ENCODE results near the gene MYOD1. TPM values are rescaled to one million over a fixed set of nuclear protein-coding genes. Genes with fewer than 3 reads are reported as not detected.

MYOD1 gene
- total and polyA plus RNA-seq, 9 of the 15 experiments (the other 6 are each of a cell fraction or from before 2014, with no cell fraction given), result not detected

GRCh38 chr11:17725174-17725573, 5.8 kb downstream of the MYOD1 start:
- no peak overlapping the region for H3K9ac ChIP-seq (ENCODE audit: insufficient read depth in 1 of 2, low read depth in 2 of 2, low read length in 2 of 2)
- no peak overlapping the region for H3K27ac ChIP-seq (ENCODE audit: extremely low read depth, low read depth, low read length)
- no peak for DNase-seq (ENCODE audit: extremely low read depth in 1 of 4, low spot score in 3 of 4)
- H3K9me3 ChIP-seq (replicated peaks; ENCODE audit: control insufficient read depth, insufficient read depth, low read depth, low read length), result no peaks in the 10 kb centered on the region
- no peaks in the 10 kb centered on the region for H3K79me2 ChIP-seq (ENCODE audit: control insufficient read depth, insufficient read depth, low read length)
- peaks cover 0 to 23% of the 10 kb centered on the region in 2 experiments; a peak in 2 of 5 replicates for H3K27me3 ChIP-seq (ENCODE audit: control insufficient read depth in 2 of 2, insufficient read depth in 2 of 2, low read length in 2 of 2)
- BruUV-seq (replicated peaks), result no TSS peak
- H3K36me3 ChIP-seq (ENCODE audit: control insufficient read depth, insufficient read depth, low read length), result no peaks in the 10 kb centered on the region
- H4K20me1 ChIP-seq (replicated peaks; ENCODE audit: control insufficient read depth, insufficient read depth, low read length), result no peaks in the 10 kb centered on the region
- H2AFZ ChIP-seq (ENCODE audit: low read depth, low read length), result no peak overlapping the region
- H3K4me2 ChIP-seq (ENCODE audit: insufficient read depth, low read length), result no peak overlapping the region
- H3K9me1 ChIP-seq (ENCODE audit: control insufficient read depth, insufficient read depth, low read length), result no peaks in the 10 kb centered on the region
- whole genome bisulfite sequencing (ENCODE audit: insufficient coverage, low coverage, missing lambda C conversion rate), result 0% methylated on average over 2 of the region's 2 CpGs
- CTCF ChIA-PET (ENCODE audit: low intra/inter-chr PET ratio), result no interaction called here
- H3K4me1 ChIP-seq (replicated peaks in 1 of 2; ENCODE audit: control insufficient read depth in 2 of 2, insufficient read depth in 2 of 2, low read length in 2 of 2), result peaks cover 0 to 10% of the 10 kb centered on the region in 2 experiments; a peak in 2 of 5 replicates
- no peak overlapping the region for H3K4me3 ChIP-seq
- intact Hi-C loops (cut with micrococcal nuclease) (no loop called here), in situ Hi-C loops (cut with MboI) (loop anchor here (10.0 kb wide), 1 partner anchor 120 kb away; no protein-coding TSS in a partner anchor)
- no peak for ATAC-seq
- no peak for FAIRE-seq
- POLR2A ChIA-PET, result no interaction called here
- TF ChIP-seq SAFB2 (IDR thresholded peaks at IDR 0.05; ENCODE audit: borderline replicate concordance, low read depth, low read length, severe bottlenecking), result no peak
- TF ChIP-seq ATF6 (CRISPR knock-in tag; IDR thresholded peaks at IDR 0.05), result no peak
- no peak for TF ChIP-seq YBX1 (IDR thresholded peaks at IDR 0.05)
- no peak for TF ChIP-seq KDM4B (IDR thresholded peaks at IDR 0.05; ENCODE audit: borderline replicate concordance in 2 of 2, low read depth in 1 of 2)
- no peak for TF ChIP-seq NFIC (IDR thresholded peaks at IDR 0.05)
- no peak for TF ChIP-seq PHB2 (IDR thresholded peaks at IDR 0.05; ENCODE audit: low read depth)
- TF ChIP-seq CTCFL (IDR thresholded peaks at IDR 0.05; ENCODE audit: borderline replicate concordance, insufficient read depth, low read depth, low read length, poor library complexity, severe bottlenecking), result no peak
- no peak for TF ChIP-seq ATF2 (CRISPR knock-in tag; IDR thresholded peaks at IDR 0.05)
- TF ChIP-seq ZBTB43 (CRISPR knock-in tag; IDR thresholded peaks at IDR 0.05), result no peak
- TF ChIP-seq SIRT6 (IDR thresholded peaks at IDR 0.05; ENCODE audit: low read depth, low read length), result no peak
- no peak for TF ChIP-seq ELF4 (CRISPR knock-in tag; IDR thresholded peaks at IDR 0.05)
- no peak for TF ChIP-seq TEAD4 (IDR thresholded peaks at IDR 0.05; ENCODE audit: low read length)
- no peak for TF ChIP-seq TEAD4 (CRISPR knock-in tag; IDR thresholded peaks at IDR 0.05; ENCODE audit: borderline replicate concordance)
- TF ChIP-seq ZNF175 (CRISPR knock-in tag; IDR thresholded peaks at IDR 0.05; ENCODE audit: low read depth), result no peak
- no peak for TF ChIP-seq SRSF1 (IDR thresholded peaks at IDR 0.05; ENCODE audit: low read depth, low read length)
- TF ChIP-seq ZNF384 (IDR thresholded peaks at IDR 0.05; ENCODE audit: low read depth, low read length), result no peak
- no peak for TF ChIP-seq KLF13 (tag; IDR thresholded peaks at IDR 0.05; ENCODE audit: borderline replicate concordance, low read depth)
